Left renal cortex interstitium (tissue), 4 donors: ENCODE measurements around the gene SEMA5A. TPM values are rescaled to one million over a fixed set of nuclear protein-coding genes. Genes with fewer than 3 reads are reported as not detected.

Source experiments
- DNase-seq, 4 donors: peaks; one replicate each; pipeline ENCODE4 v3.0.0-alpha.2; 2013; ENCODE audit warnings: low read depth in 4 of 4, low spot score in 2 of 4, missing footprints in 1 of 4
- polyA plus RNA-seq, 4 donors: library from polyadenylated mRNA; unstranded; fragments of 120-200 nt; gene quantifications; one replicate each; pipeline ENCODE4 v1.2.1, GENCODE V29; 2013; ENCODE audit not compliant: insufficient read length in 4 of 4

Gene SEMA5A
- polyA plus RNA-seq, 4 donors, result 34.7 to 37.4 (median 36.2) TPM

DNA sequence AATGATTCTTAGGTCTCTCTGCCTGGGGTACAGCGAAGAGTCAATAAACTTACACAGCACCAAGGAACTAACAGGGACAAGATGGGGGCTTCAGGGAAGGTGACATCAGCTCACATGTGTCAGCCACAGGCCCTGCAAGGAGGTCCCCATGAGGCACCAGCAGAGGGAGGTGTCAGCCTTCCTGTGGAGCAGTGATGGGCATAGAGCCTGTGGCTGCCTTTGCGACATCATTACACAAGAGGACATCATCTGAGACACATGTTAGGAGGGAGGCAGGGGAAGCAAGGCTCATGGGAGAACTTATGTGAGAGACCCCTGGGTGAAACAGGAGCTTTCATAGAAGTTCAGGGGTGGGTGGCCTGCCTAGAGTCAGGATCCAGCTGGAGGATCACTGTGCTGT lies 389.6 kb downstream of the SEMA5A start:
- no peak for DNase-seq

DNA sequence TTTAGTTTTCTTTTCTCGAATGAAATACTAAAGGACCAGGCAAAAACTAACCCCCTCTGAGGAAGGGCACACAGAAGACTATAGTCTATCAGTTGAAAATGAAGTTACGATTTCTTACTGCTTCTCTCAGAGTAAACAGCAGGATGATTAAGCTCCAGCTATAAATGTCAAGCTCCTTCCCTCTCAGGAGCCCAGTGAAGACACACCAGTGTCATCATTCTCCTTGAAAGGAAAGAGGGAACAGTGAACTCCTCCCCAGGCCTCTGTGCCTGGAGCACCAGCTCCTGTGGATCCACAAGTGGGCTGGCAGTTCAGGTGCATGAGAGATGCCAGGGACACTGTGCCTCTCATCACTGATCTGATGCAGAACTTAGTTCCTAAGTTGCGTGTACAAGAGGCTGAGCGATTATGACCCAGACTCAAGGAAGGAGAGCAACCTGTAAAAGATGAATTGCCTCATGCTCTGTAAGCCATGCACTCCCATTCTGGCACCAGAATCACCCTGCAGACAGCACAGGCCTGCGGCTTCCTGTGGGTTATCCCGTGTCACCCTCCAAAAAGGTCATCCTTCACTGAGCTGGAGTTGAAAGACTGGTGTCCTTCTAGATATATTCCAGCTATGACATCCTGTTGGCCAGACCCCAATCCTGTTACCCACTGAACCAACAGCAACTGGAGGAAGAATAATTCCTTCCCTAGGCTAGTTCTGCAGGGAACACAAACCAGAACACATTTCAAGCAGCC lies 394.0 kb downstream of the SEMA5A start:
- no peak for DNase-seq

DNA sequence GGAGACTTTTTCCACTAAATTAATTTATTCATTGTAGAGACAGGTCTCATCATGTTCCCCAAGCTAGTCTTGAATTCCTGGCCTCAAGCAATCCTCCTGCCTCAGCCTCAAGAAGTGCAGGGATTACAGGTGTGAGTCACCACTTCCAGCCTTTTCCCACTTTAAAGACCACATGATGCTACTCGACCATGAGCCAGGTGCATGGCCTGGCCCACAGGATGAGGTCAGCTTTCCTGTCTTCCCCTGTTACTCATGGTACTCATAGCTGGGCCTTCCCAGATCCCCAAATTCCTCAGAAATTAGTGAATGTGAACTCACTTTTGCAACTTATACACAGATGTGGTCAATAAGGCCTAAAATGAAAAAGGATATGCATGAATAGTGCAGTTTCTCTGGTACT lies 395.9 kb downstream of the SEMA5A start:
- DNase-seq, result no peak

DNA sequence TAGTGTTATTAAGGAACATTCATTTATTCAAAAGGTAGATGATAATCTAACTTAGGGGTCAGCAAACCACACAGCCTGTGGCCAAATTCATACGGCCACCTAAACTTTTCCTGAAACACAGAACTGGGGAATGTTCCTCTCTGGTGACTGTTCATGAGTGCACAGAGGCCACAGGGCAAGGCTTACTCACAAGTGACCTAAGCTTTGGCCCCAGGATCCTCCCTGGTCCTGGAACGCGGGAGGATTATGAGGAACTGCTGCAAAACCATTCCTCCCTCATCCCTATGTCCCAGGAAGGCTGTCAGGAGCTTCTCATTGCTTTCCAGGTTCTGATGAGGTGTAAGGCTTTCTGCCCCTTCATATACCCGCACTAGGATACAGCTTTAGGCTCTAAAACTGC lies 397.6 kb downstream of the SEMA5A start:
- DNase-seq, result no peak

DNA sequence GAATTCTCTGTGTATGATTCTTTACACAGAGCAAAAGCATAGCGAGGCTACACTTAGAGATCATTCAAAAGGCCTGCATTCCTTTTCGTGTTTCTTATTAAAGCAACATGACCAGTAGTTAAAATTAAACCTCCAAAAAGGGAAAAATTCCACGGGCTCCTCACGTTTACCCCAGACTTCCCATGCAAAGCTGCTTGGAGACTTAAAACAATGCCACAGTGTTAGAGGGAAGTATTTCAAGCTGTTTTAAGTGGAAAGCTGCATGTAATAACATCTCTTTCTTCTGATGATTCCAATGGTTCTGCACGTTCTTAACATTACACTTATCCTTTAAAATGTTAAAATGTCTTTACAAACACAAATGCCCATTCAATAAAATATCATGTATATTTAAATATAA lies 405.2 kb downstream of the SEMA5A start:
- DNase-seq, result no peak

DNA sequence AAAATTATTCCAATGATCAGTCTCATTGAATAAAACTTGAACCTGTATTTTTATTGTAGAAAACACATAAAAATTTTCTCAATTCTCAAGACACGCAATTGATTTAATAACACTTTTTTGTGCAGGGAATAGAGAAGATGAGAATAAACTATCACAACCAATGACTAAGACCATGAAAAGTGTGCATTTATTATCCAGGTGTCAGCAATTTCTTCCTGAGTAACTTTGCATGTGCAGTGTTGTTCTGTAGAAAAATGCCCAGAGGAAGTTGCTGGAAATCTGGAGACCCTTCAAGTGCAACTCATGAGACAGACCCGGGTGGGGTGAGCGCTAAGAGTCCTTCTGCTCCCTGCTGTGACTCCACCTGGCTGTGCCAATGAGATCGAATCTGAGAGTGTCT lies 405.7 kb downstream of the SEMA5A start:
- no peak for DNase-seq

DNA sequence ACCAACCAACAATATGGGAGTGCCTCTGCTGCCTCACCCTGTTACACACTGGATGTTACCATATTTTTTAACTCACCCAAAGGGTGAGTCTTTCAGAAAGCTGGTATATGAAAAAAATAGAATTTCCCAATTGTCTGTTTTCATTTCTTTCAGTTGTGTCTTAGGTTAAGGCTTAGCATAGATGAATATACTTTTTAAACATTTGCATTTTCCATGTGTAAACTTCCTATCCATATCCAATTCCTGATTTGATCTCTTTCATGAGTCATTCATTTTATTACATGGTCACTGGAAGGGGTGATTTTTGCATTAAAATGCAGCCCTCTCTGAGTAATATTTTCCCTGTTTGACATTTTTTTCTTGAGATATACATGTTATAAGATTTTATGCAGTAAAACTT lies 406.5 kb downstream of the SEMA5A start:
- no peak for DNase-seq

DNA sequence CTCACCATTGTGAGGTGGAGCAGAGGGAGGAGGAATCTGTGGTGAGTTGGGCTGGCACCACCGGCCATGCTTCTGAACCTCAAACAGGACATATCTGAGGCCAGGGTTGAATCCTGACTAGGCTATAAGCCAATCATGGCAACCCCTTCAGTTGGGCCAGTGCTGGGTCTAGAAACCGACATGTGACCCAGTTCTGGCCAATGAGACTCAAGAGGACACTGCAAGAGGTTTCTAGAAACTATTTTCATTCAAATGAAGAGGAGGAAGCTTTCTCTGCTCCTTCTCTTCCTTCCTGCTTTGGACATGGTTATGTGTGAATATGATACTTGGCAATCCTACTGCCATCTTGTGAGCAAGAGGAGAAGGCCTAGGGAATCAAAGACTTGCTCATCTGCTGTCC lies 417.7 kb downstream of the SEMA5A start:
- no peak for DNase-seq

DNA sequence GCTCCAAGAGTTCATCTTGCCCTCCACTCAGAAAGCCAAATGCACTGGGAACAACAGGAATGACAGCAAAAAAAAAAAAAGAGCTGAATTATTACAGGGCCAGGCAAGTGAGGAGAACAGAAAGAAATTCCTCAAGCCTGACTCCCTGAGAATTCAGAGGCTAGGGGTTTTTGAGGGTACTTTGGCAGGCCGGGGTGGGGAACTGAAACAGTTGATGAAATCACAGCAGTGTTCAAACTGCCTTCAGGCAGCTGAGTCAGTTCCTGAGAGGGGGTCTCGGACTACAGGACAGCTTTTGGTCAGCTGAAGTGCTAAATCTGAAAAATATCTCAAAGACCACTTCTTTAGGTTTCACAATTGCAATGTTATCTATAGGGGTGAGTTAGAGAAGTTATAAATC lies 419.4 kb downstream of the SEMA5A start:
- DNase-seq, result no peak

DNA sequence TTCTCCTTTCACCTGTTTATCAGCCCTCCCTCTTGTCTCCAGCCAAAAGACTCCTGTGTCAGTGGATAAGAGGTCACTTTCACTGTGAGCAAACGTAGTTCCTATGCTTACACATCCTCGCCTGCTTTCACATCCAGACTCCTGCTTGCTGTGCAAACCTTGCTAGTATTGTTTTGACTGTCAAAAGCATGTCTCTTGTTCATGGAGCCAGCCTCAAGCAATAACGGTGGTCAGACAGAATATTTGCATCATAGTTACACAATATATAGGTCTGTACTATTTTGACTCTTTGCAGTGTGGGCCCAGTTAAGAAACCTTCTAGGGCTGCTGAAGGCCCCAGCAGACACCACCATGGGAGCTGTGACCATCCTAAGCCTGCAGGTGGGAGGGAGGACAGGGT lies 420.0 kb downstream of the SEMA5A start:
- no peak for DNase-seq

DNA sequence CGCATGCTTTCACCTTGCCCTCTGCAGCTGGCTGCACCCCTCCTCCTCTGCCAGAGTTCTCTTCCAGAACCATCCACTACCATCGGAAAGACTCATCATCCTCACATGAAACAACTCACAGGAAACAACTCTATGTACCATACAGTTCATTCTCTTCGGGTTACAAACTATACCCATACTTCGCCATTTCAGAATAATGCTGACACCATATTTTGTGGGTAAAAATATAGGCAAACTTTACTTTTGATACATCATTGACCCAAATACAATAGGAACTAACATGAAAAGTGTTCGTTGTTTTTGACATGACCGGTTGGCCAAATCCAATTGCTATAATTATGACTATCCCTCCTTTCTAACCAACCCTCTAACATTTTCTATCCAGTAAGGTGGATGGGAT lies 421.0 kb downstream of the SEMA5A start:
- no peak for DNase-seq

DNA sequence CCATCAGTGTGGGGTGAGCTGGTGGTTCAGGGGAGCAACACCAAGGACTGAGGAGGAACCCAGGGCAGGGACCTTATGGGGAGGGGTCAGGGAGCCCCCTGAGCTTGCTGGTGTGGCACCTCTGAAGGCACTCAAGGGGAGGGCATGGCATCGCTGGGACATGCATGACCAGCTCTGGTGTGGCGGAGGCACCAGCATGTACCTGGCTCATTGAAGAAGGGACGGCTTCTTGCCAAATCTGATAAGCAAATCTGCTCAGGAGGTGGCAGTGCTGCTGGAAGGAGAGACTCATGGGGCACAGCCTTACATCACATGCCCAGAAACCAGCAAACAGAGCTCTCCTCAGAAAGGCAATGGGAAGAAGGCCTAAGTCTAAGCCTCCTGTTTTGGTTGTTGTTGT lies 421.8 kb downstream of the SEMA5A start:
- no peak for DNase-seq

DNA sequence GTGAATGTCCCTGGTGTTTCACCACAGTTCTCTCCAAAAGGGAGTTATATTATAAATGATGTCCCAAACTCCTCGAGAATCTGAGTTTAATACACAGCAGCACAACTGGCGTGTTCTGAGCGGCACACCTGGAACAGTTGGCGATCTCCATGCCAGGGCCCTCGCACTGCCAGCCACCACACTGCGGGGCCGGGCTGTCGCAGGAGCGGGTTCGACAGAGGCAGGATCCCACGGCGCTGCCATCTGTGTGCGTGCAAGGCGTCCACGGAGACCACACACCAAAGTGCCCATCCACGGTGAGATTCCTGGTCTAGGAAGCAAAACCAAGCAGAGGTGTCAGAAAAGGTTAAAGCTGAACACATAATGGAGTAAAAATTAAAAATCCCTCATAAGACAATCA lies 423.3 kb downstream of the SEMA5A start:
- no peak for DNase-seq

DNA sequence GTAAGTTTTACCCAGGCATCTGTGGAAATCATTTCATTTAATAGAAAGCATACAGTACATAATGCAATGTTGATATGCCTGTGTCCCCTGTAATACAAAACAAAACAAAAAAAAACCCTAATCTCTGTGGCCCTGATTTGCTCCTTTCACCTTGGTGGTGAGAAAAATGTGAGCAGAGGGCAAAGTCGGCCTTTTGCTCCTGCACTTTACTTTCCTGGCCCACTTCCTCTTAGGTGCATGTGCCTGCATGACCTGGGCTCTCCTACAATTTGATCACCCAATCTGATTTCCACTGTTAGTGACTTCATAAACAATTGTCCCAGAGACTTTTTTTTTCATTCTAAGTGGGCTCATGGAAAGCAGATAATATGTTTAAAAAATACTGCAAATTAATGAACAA lies 424.3 kb downstream of the SEMA5A start:
- no peak for DNase-seq

DNA sequence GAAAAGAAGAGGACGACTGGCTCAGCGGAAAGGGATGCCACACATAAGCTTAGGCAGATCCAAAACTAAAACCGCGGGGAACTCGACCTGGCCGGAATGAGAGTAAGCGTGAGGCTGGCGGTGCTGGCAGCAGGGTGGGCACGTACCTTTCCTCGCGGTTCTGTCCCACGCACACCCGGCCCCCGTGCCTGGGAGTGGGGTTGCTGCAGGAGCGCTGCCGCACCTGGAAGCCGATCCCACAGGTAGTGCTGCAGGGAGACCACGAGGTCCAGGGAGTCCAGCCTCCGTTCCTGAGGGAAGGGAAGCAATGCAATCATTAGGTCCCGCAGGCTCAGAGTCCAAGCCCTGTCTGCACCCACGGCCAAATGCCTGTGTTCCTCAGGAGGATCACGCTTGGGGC lies 427.0 kb downstream of the SEMA5A start:
- no peak for DNase-seq

DNA sequence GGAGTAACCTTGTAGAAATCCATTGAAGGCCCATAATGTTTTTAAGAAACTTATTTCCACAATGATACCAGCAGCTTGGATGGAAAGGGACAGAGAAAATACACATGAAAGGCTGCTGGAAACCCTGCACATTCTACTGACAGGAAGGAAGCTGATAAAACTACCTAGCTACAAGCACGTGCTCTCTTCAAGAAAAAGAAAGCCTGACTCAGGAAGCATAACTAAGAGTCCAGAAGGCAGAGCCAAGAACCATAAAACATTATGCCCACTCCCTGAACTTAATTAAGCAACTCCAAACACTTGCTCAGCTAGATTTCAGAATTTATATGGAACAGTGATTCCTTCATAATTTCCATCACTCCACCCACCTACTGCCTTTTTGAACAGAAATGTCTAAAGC lies 430.8 kb downstream of the SEMA5A start:
- DNase-seq, result no peak

DNA sequence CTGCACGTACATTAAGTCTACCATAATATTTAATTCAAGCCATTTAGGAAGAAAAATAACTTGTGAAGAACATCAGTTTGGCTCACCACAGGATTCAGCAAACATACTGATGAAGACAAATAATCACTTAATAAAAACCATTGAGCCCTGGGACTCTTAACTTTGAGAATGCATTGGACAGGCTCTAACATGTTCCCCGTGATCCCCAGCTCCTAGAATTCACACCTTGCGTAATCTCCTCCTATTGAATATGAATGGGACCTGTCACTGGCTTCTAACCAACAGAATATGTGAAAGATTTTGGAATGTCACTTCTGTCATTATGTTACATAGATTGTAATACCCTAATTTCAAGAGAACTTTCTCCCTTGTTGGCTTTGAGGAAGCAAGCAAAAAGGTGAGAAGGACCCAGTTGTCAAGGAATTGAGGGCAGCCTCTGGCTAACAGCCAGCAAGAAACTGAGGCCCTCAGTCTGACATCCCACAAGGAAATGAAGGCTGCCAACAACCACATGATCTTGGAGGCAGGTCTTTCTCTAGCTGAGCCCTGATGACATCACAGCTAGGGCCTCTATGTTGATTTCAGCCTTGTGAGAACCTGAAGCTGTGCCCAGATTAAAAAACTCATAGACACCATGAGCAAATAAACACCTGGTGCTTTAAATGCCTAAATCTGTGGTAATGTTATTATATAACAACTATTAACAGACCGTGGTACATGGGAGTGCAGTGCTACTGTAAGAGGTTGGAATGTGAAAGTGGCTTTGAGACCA lies 433.2 kb downstream of the SEMA5A start:
- DNase-seq, result no peak

DNA sequence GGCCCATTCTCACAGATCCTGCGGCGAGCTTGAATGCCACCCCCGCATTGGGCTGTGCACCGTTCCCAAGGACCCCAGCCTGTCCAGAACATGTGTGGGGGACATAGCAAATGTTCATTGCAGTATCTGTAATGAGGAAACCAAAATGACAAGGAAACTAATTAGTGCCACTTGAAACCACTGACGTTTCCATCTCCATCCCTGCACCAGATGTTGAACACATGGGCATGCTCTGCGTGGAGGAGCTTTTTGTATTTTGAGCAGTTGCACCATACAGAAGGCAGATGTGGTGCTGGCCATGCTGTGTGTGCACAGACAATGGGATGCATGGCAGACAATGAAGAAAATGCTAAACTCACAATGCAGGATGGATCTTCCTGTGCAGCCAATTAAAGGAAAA lies 437.7 kb downstream of the SEMA5A start:
- DNase-seq, result no peak

DNA sequence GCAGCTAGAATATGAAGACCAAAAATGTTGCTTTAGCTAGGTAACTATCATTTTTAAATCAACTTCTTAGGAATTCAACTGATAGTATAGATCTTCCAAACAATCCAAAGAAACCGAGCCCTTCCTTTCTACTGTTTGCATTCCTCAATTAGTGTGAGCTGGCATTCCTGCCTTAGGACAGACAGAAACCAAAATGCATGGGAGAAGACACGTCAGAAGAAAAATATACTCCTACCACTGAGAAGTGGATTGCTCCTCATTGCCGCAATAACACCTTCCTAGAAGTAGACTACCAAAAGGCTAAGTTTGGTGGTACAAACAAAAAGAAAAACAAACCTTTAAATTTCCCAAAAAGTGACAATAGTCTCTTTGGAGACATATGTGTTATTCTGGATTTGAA lies 440.0 kb downstream of the SEMA5A start:
- no peak for DNase-seq

DNA sequence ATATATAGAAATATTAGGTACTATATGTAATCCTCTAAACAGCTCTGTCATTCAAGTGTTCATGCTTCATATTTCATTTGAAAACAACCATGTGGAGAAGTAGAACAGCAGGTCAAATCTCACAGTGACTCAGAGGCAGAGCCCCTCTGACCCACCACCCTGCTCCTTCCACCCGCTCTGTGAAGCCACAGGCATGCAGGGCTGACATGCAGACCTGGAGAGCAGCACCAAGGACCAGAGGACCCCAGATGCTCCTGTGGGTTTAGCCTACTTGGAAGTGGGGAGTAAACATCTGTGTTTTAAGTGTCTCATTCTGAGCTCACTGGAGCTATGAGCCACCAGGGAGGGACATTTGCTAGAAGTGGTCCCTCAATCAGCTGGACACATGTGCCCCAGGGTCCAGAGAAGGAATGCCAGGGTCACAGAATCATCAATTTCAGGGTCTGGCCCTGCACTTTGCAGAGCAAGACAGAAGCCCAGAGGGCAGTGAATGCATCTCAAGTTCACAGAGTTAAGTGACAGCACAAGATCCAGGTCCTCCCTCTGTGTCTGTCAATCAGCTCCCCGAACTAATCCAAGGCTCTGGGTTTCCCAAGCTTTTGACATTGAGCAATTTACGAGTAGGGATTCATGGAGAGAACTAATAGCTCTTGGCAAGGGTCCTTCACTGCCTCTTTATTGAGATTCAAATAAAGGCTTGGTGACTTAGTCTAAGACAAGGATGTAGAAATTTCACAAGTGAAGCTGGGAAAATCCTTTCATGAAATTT lies 441.1 kb downstream of the SEMA5A start:
- no peak for DNase-seq

DNA sequence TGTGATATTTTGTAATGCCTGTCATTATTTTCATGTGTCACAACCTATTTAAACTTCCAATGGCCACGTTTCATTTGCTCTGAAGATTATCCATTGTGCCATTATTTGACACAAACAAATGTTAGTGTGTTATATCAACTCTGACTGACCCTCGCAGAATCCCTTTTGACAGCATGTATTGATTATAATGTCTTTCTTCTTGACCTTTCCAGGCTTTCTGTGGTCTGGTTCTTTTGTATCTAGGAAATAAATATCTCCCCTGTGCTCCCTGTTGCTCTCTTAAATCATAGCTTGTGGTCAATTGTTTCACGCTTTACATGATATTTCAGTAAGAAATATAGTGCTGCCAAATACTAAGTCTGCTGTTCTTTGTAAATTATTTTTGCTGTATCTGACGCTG lies 442.6 kb downstream of the SEMA5A start:
- no peak for DNase-seq

DNA sequence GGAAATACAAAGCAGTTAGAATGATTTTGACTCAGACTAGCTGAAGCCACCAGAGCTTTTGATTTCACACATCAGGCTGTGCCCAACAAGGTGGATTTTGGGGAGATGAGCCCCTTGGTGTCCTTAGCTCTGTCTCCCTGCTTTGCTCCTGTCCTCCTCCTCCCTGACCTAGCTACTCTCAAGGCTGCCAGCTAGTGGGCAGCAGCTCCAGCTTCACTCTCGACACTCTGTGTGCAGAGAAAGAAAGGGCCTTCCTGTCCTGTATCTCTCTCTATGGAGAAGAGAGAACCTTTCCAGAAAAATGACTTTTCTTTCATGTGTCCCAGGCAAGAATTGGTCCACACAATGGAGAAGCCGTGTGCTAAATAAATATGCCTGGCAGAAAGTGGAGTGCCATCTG lies 446.2 kb downstream of the SEMA5A start:
- no peak for DNase-seq
